ENCODE results near the gene HAAO.

GRCh38 chr2:42724886-42725285 lies 67.5 kb downstream of the HAAO start:
- TF ChIP-seq, protein P1, sequence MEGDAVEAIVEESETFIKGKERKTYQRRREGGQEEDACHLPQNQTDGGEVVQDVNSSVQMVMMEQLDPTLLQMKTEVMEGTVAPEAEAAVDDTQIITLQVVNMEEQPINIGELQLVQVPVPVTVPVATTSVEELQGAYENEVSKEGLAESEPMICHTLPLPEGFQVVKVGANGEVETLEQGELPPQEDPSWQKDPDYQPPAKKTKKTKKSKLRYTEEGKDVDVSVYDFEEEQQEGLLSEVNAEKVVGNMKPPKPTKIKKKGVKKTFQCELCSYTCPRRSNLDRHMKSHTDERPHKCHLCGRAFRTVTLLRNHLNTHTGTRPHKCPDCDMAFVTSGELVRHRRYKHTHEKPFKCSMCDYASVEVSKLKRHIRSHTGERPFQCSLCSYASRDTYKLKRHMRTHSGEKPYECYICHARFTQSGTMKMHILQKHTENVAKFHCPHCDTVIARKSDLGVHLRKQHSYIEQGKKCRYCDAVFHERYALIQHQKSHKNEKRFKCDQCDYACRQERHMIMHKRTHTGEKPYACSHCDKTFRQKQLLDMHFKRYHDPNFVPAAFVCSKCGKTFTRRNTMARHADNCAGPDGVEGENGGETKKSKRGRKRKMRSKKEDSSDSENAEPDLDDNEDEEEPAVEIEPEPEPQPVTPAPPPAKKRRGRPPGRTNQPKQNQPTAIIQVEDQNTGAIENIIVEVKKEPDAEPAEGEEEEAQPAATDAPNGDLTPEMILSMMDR (IDR thresholded peaks at IDR 0.05; ENCODE audit: low read depth, low read length, poor library complexity, severe bottlenecking): no peak
- TF ChIP-seq EZH2phosphoT487 (IDR thresholded peaks at IDR 0.05; ENCODE audit: borderline replicate concordance, low read length): no peak
